Measurements from ENCODE around the gene CBY3. TPM values are rescaled to one million over a fixed set of nuclear protein-coding genes. Genes with fewer than 3 reads are reported as not detected.
"Not testable (repeated sequence)": the region's sequence is repeated elsewhere in the genome, so short reads cannot be mapped to it uniquely, and the experiment has no call there.

CBY3 gene
- total and polyA plus RNA-seq, 2 of the 4 experiments (the other 2 are of a cell fraction): 0.18 TPM; not detected in 1

GRCh38 chr5:179643141-179643920 lies 37.5 kb downstream of the CBY3 start:
- H2AK5ac ChIP-seq (ENCODE audit: low read depth, low read length); ATAC-seq (ENCODE audit: low read depth); H3K36me3 ChIP-seq (ENCODE audit: control insufficient read depth, insufficient read depth, low read length); in situ Hi-C loops (cut with MboI; ENCODE audit: low sequenced_read_pairs); H3K56ac ChIP-seq (ENCODE audit: extremely low read depth, insufficient read depth, low read length); H3K14ac ChIP-seq (replicated peaks; ENCODE audit: low read depth, low read length); H2BK20ac ChIP-seq (ENCODE audit: low read depth, low read length); H3K23ac ChIP-seq (ENCODE audit: low read depth, low read length); H3K4me1 ChIP-seq (ENCODE audit: control insufficient read depth, insufficient read depth, low read length); POLR2A ChIA-PET (ENCODE audit: unreplicated experiment); dilution Hi-C loops (cut with HindIII; ENCODE audit: low sequenced_read_pairs, unreplicated experiment); CTCF ChIA-PET; H3K4ac ChIP-seq (ENCODE audit: low read depth, low read length); H2BK5ac ChIP-seq (ENCODE audit: low read depth, low read length, poor library complexity, severe bottlenecking); H4K8ac ChIP-seq (ENCODE audit: low read depth in 2 of 2, low read length in 2 of 2); H3K9ac ChIP-seq (ENCODE audit: low read depth, low read length); H3K79me1 ChIP-seq (ENCODE audit: low read depth in 1 of 2, low read length in 2 of 2); H3K18ac ChIP-seq (ENCODE audit: low read depth, low read length); BruUV-seq (replicated peaks); DNase-seq; H4K5ac ChIP-seq (ENCODE audit: low read depth, low read length); H4K20me1 ChIP-seq (ENCODE audit: insufficient read depth, low read length); H3K27ac ChIP-seq (ENCODE audit: insufficient read depth, low read length); H3K9me1 ChIP-seq (ENCODE audit: insufficient read depth, low read length); H2BK15ac ChIP-seq (ENCODE audit: low read depth, low read length); H3K9me3 ChIP-seq (ENCODE audit: control insufficient read depth, insufficient read depth, low read length); H2BK120ac ChIP-seq (ENCODE audit: low read depth, low read length); H3K4me3 ChIP-seq (ENCODE audit: insufficient read depth, low read depth, low read length); H4K91ac ChIP-seq (ENCODE audit: insufficient read depth, low read depth, low read length); H3K4me2 ChIP-seq (ENCODE audit: low read depth, low read length); H2AK9ac ChIP-seq (replicated peaks; ENCODE audit: low read depth, low read length, poor library complexity); H2AFZ ChIP-seq (replicated peaks; ENCODE audit: low read length, poor library complexity): not testable (repeated sequence)
- 74% methylated on average over 6 of the region's 16 CpGs; no CpG with 5 or more reads in 1 of the 2 experiments for WGBS, 2 experiments (ENCODE audit: extremely low coverage in 2 of 2, insufficient read length in 1 of 2)
- intact Hi-C loops (cut with micrococcal nuclease): loop anchor here (5.0 kb wide), 1 partner anchor 116 kb away; no protein-coding TSS in a partner anchor
- H3K27me3 ChIP-seq (ENCODE audit: control insufficient read depth, insufficient read depth, low read length): peaks cover 14% of the 10 kb centered on the region

GRCh38 chr5:179642626-179643025 lies 38.2 kb downstream of the CBY3 start:
- DNase-seq; H2BK120ac ChIP-seq (ENCODE audit: low read depth, low read length); H3K23ac ChIP-seq (ENCODE audit: low read depth, low read length); CTCF ChIA-PET; H3K9me1 ChIP-seq (ENCODE audit: insufficient read depth, low read length); H3K9ac ChIP-seq (ENCODE audit: low read depth, low read length); H4K91ac ChIP-seq (ENCODE audit: insufficient read depth, low read depth, low read length); H2AK5ac ChIP-seq (ENCODE audit: low read depth, low read length); H2AK9ac ChIP-seq (replicated peaks; ENCODE audit: low read depth, low read length, poor library complexity); POLR2A ChIA-PET (ENCODE audit: unreplicated experiment); in situ Hi-C loops (cut with MboI; ENCODE audit: low sequenced_read_pairs); H2AFZ ChIP-seq (replicated peaks; ENCODE audit: low read length, poor library complexity); H3K56ac ChIP-seq (ENCODE audit: extremely low read depth, insufficient read depth, low read length); H3K14ac ChIP-seq (replicated peaks; ENCODE audit: low read depth, low read length); H4K5ac ChIP-seq (ENCODE audit: low read depth, low read length); H2BK5ac ChIP-seq (ENCODE audit: low read depth, low read length, poor library complexity, severe bottlenecking); H3K4ac ChIP-seq (ENCODE audit: low read depth, low read length); H3K27ac ChIP-seq (ENCODE audit: insufficient read depth, low read length); H2BK20ac ChIP-seq (ENCODE audit: low read depth, low read length); H3K4me2 ChIP-seq (ENCODE audit: low read depth, low read length); H2BK15ac ChIP-seq (ENCODE audit: low read depth, low read length); dilution Hi-C loops (cut with HindIII; ENCODE audit: low sequenced_read_pairs, unreplicated experiment); H4K8ac ChIP-seq (ENCODE audit: low read depth in 2 of 2, low read length in 2 of 2); H3K18ac ChIP-seq (ENCODE audit: low read depth, low read length); H3K4me3 ChIP-seq (ENCODE audit: insufficient read depth, low read depth, low read length); BruUV-seq (replicated peaks); H4K20me1 ChIP-seq (ENCODE audit: insufficient read depth, low read length); H3K79me1 ChIP-seq (ENCODE audit: low read depth in 1 of 2, low read length in 2 of 2); H3K4me1 ChIP-seq (ENCODE audit: control insufficient read depth, insufficient read depth, low read length); H3K9me3 ChIP-seq (ENCODE audit: control insufficient read depth, insufficient read depth, low read length); ATAC-seq (ENCODE audit: low read depth); H3K36me3 ChIP-seq (ENCODE audit: control insufficient read depth, insufficient read depth, low read length): not testable (repeated sequence)
- H3K27me3 ChIP-seq (ENCODE audit: control insufficient read depth, insufficient read depth, low read length): peaks cover 14% of the 10 kb centered on the region
- intact Hi-C loops (cut with micrococcal nuclease): loop anchor here (5.0 kb wide), 1 partner anchor 115 kb away; no protein-coding TSS in a partner anchor
- WGBS, 2 experiments (ENCODE audit: extremely low coverage in 2 of 2, insufficient read length in 1 of 2): 81% methylated on average over 7 of the region's 17 CpGs; no CpG with 5 or more reads in 1 of the 2 experiments
